Suppressor macrophage treated with lipopolysaccharide for 4 hours (primary cell): ENCODE measurements around the gene ZDHHC14.
"Not testable (repeated sequence)": the region's sequence is repeated elsewhere in the genome, so short reads cannot be mapped to it uniquely, and the experiment has no call there.

Experiments used
- DNase-seq: peaks from one replicate; pipeline ENCODE4 v3.0.0-alpha.2; 2020

Gene ZDHHC14

DNA sequence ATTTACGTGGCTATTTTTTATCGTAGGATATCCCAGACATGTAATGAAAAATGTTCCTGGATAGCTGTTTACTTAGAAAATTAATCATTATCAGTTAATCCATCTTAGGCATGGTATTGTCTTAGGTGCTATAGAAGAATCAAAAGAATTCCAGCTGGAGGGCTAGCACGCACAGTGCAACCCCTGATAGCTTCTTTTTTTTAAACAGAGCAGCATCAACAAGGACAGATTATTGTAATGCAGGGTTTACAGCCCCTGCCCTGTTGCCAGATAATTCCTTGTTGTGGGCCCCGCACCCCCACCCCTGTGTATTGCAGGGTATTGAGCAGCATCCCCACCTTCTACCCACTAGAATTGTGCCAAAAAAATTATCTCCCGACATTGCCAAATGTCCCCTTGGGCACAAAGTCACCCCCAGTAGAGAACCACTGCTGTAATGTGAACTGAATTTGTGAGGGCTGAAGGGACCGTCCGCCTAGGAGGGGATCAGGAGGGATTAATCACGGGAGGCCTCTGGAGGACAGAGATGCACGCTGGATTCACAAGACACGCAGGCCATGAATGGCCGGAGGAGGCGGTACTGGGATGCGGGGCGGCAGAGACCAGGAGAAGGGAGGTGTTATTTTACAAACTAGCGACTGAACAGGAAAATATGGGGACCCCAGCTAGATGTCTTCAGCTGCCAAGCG is 174.6 kb downstream of the ZDHHC14 start:
- DNase-seq, result no peak

DNA sequence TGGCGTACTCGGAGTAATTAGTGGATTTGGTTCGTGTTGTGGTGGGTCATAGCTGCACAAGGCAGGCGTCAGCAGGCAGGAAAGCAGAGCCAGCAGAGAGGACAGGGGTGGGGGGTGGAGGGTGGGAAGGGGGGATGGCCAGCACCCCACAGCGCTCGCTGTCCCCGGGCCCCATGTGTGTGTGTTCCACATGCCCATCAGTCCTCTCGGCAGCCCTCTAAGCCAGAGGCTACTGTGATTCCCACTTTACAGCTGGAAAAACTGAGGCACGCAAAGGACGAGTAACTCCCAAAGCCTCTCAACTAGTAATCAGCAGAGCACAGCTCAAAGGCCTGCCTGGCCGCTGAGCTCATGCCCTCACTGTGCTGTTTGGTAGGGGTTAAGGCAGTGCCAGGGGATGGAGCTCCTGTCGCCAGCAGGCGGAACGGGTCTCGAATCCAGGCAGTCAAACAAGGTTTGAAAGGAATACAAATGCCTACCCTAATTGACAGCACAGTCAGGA is 175.2 kb downstream of the ZDHHC14 start:
- no peak for DNase-seq

DNA sequence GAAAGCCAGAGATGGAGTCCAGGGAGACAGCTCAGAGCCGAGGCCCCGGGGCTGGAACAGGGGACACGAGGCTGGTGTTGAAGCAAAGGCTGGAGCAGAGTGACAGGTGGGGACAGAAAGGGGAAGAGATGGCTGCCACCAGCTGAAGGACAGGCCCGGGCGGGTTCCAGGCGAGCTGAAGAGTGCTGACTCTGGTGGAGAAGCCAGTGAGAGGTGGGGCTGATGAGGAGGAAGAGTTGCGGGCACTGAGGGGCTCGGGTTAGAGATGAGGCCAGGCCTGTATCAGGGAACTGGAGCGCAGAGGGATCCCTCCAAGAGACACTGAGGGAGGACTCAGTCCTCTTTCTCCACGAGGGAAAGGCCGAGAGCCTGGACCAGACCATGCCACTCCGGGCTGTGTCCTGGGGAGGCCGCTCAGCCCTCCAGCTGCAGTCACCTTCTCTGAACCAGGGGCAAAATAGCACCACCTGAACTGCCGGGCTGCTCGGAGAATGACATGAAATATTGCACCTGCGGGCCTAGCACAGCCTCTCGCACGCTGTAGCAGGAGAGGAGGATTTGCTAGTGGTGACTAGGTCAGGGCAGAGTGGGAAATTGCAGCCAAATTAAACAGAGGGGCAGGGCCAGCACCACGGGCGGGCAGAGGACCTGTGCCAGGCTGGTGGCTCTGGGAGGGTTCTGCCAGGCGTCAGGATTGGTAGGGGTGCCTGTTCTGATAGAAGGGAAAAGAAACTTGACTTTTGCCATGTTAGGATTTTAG is 175.9 kb downstream of the ZDHHC14 start:
- DNase-seq, result no peak

DNA sequence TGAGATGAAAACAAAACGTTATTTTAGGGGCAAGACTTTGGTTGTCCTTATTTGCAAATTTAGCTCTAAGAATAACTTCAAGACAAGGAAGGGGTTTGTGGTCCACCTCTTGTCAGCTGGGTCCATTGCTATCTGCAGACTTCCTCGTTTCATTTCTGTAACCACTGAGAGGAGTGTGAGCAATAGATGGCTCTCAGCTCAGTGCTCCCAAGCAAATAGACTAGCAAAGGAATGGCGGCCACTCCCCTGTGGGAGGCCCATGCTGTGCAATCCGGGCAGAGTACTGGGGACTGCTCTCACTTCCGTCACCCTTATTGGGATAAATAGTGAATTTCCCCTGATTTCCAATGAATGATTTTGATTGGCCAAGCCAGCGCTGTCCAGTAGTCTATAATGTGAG is 176.6 kb downstream of the ZDHHC14 start:
- DNase-seq, result no peak

DNA sequence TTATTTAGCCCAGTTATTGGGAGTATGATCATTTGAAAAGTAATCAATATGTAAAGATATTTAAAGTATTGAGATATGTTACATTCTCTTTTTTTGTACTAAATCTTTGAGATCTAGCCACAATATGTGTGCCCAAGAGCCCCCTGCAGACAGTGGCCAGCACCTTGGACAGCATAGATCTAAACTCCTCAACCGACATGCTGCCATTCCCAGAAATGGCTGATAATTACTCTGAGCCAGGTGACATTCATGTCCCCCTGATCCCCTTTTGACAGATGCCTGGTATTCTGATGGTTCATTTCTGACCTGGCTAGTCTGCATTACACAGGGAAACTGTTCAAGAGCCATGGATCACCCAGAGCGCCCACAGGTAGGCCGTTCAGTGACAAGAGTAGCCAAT is 177.1 kb downstream of the ZDHHC14 start:
- no peak for DNase-seq

DNA sequence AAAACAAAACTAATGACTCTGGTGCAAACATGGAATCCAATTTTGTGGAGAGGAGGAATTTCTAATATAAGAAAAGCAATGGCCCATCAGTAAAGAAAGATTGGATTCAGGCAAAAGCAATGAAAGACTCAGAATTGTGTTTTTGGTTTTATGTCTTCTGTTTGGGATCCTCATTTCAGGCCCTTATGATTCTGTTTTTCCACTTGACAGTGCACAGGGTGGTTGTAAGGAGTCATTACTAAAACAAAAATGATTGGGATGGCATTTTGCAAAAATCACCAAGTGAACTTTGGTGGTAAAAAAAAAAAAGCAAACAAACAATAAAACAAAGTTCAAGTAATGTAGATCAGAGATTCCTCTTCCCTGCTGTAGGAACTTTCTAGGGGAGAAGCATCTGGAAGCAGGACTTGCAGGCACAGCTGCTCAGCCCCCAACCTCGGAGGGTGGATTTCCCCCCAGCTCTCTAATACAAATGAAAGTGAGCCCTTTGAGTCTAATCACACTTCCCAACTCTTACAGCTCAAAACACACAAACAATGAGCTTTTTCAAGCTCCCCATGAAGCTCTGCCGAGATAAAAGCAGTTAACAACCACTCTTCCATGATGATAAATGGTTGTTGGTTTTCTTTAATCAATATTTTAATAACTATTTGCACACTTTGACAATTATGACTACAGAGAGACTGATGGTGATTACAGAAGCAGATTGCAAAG is 177.7 kb downstream of the ZDHHC14 start:
- no peak for DNase-seq

DNA sequence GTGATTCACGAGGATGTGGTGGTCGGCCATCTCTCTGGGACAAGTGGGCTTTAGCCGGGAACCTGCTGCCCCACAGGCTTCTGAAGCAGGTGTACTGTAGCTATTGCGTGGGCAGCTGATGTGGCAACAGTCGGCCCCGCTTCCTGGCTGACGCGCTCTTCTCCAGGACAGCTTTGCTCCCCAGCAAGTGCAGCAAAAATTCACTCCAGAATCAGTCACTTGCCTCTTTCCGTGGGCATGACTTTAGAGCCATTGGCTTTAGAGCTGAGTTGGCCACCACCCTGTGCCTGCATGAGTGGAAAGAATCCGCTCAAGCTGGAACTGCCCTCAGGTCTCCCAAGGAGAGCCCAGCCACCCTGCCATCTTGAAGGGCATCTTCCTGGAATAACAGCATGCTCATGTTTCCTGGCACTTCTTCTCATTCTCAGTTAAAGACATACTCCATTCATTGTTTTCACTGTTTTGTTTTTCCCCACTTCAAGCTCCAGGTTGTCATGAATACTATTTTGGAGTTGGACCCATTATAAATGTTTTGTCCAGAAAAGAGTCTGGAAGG is 178.3 kb downstream of the ZDHHC14 start:
- no peak for DNase-seq

DNA sequence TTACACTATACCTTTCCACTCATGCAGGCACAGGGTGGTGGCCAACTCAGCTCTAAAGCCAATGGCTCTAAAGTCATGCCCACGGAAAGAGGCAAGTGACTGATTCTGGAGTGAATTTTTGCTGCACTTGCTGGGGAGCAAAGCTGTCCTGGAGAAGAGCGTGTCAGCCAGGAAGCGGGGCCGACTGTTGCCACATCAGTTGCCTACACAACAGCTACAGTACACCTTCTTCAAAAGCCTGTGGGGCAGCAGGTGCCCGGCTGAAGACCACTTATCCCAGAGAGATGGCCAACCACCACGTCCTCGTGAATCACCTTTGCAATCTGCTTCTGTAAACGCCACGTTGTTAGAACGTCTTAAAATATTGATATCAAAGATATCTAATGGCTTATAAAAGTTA is 179.1 kb downstream of the ZDHHC14 start:
- DNase-seq, result not testable (repeated sequence)

GRCh38 chr6:157560691-157561413 is 179.9 kb downstream of the ZDHHC14 start:
- no peak for DNase-seq

- DNase-seq, result no peak
These were observed 180.4 kb downstream of the ZDHHC14 start for GRCh38 chr6:157561414-157561790.

- no peak for DNase-seq
These were observed 181.2 kb downstream of the ZDHHC14 start for GRCh38 chr6:157561929-157562810.

GRCh38 chr6:157562997-157563396 is 182.0 kb downstream of the ZDHHC14 start:
- DNase-seq, result no peak

DNA sequence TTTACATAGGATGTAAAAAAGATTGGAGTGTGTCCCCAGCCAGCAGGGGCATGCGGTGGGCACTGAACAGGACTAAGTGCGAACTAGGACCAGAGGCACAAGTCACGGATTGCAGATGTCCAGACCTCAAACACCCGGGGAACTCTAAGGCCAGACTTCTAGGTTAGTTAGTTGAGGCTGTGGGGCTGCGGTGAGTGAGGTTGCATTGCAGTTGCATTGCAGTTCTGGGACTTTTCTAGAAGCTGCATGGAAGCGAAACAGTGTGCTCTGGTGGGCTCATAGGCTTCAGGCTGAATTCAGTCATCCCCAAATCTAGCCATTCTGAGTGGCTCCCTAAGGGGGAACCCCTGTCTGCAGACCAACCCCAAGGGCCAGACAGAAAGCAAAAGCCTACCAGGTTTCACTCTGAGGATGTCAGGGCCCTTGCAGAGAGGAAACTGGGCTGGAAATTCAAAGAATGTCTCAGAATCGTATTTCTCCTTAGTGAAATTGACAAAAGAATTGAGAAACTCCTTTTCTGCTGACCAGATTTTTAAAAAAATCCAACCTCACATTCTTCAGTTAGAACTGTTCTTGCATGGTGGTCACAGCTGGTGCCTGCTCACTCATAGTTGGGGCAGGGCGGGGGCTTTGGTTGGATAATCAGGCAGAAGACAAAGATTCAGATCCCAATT is 182.8 kb downstream of the ZDHHC14 start:
- DNase-seq, result peak; percentile 34

DNA sequence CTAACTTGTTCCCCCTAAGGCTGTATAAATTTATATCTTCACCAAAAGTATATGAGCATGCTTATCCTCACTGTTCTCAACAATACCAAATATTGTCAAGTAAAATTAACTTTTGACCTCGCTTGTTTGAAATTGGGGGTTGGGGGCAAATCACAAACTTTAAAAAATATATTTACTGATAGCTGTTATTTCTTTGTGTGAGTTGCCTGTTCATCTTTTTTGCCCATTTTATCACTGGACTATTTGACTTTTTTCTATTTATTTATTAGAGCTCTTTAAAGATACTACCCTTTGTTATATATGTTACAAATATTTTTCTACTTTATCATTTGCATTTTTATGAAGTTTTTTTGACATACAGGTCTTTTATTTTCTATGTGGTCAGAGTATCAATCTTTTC is 187.7 kb downstream of the ZDHHC14 start:
- DNase-seq, result no peak

DNA sequence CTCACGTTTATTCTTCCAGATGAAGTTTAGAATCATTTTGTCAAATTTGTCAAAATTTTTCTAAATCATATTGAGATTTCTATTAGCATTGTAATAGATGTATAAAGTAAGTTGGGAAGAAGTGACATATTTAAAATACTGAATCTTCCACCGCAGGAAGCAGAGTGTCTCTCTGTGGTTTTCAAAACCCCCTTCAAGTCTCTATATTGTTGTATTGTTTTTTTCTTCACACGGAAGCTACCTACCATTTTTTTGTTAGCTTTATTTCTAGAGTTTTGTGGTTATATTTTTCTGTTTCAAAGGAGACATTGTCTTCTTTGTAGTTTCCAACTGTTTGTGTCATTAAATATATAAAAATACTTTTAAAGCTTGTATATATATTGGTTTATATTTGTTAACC is 188.6 kb downstream of the ZDHHC14 start:
- no peak for DNase-seq

GRCh38 chr6:157570104-157570503 is 189.1 kb downstream of the ZDHHC14 start:
- no peak for DNase-seq

GRCh38 chr6:157570752-157571151 is 189.8 kb downstream of the ZDHHC14 start:
- DNase-seq, result no peak

DNA sequence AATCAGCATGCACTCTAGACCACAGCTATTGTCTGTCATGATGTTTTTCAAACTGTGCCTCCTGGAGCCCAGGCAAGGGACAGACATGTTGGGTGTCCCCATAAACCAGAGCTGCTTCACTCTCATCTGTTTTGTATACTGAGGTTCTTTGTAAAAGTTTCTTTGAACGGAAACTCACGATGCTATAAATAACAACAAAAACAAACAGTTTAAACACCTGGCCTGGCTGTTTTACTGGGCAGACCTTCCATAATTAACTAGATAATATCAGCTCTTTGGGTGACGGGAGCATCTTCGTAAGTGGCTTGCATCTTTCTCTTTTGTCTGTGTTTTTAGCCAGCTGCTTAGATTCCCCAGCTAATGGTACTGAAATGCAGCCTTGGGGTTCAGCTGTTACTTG is 190.3 kb downstream of the ZDHHC14 start:
- DNase-seq, result no peak

DNA sequence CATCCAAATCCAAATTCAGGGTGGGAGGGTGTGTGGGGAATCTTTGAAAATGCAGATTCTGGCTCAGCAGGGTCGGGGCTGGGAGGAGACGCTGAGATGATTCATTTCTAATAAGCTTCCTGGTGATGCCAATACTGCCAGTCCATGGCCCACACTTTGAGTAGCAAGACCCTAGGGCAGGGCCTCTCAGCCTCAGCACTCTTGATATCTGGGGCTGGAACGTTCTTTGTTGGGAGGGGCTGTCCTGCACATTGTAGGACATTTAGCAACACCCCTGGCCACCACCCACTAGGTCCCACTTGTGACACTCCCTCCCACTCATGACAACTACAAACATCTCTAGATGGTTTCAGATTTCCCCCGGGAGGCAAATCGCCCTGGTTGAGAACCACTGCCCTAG is 191.0 kb downstream of the ZDHHC14 start:
- DNase-seq, result no peak

- no peak for DNase-seq
These were observed 193.9 kb downstream of the ZDHHC14 start for GRCh38 chr6:157574851-157575424.
